Common myeloid progenitor, CD34-positive (primary cell): ENCODE measurements around the gene CAMSAP3.

ENCODE experiments used
- CTCF ChIA-PET: fragments of 350-600 bp; sonication (Branson Sonifier 250); formaldehyde crosslinking; loops from one replicate; lab custom pipeline; 2021; ENCODE audit warnings: antibody characterized with exemption; lab: Charles Lee
- POLR2A ChIA-PET: fragments of 350-600 bp; sonication (Branson Sonifier 250); formaldehyde crosslinking; loops from one replicate; lab custom pipeline; 2021; ENCODE audit warnings: antibody characterized with exemption; lab: Charles Lee
- DNase-seq, 3 donors: peaks; one replicate each; pipeline versions ENCODE4 v3.0.0 to v3.0.0-alpha.2; 2013
- H3K27ac ChIP-seq, 2 experiments: 1 replicate in 1 of 2; 2 replicates in 1 of 2; pipeline ENCODE4 v1.7.0; 2013; ENCODE audit warnings: inconsistent platforms in 2 of 2, low read length in 2 of 2, mild to moderate bottlenecking in 2 of 2, low read depth in 1 of 2, moderate library complexity in 1 of 2; ENCODE audit not compliant: severe bottlenecking in 2 of 2, insufficient read depth in 1 of 2, poor library complexity in 1 of 2
- H3K27me3 ChIP-seq, 5 experiments: replicated peaks in 2 of 5; 1 replicate in 3 of 5; 2 replicates in 2 of 5; pipeline versions ENCODE4 v1.6.1 to v1.7.0; 2013; ENCODE audit warnings: low read length in 4 of 5, mild to moderate bottlenecking in 2 of 5, moderate library complexity in 2 of 5, inconsistent platforms in 1 of 5; ENCODE audit not compliant: insufficient read depth in 5 of 5, control insufficient read depth in 4 of 5
- H3K36me3 ChIP-seq, 4 experiments: 1 replicate in 2 of 4; 2 replicates in 2 of 4; pipeline versions ENCODE4 v1.6.1 to v1.7.0; 2013; ENCODE audit warnings: low read length in 3 of 4, control low read depth in 1 of 4, mild to moderate bottlenecking in 1 of 4; ENCODE audit not compliant: control insufficient read depth in 4 of 4, insufficient read depth in 4 of 4
- H3K4me1 ChIP-seq, 4 experiments: 1 replicate in 3 of 4; 2 replicates in 1 of 4; pipeline versions ENCODE4 v1.6.1 to v1.7.1; 2013; ENCODE audit warnings: low read length in 3 of 4, mild to moderate bottlenecking in 3 of 4, control low read depth in 1 of 4, inconsistent platforms in 1 of 4, moderate library complexity in 1 of 4; ENCODE audit not compliant: control insufficient read depth in 4 of 4, insufficient read depth in 4 of 4; ENCODE audit errors: control extremely low read depth in 1 of 4
- H3K4me3 ChIP-seq, 7 experiments: 1 replicate in 4 of 7; 2 replicates in 3 of 7; pipeline versions ENCODE4 v1.5.1 to v1.7.0; 2013; ENCODE audit warnings: mild to moderate bottlenecking in 7 of 7, low read length in 6 of 7, moderate library complexity in 6 of 7, inconsistent platforms in 2 of 7, low read depth in 2 of 7, control low read depth in 1 of 7; ENCODE audit not compliant: insufficient read depth in 4 of 7, control insufficient read depth in 1 of 7; ENCODE audit errors: extremely low read depth in 1 of 7
- H3K9me3 ChIP-seq, 5 experiments: 1 replicate in 4 of 5; 2 replicates in 1 of 5; pipeline versions ENCODE4 v1.6.1 to v1.7.1; 2013; ENCODE audit warnings: low read length in 4 of 5, mild to moderate bottlenecking in 2 of 5, inconsistent platforms in 1 of 5, low read depth in 1 of 5, moderate library complexity in 1 of 5; ENCODE audit not compliant: control insufficient read depth in 4 of 5, insufficient read depth in 2 of 5; ENCODE audit errors: control extremely low read depth in 1 of 5
- WGBS: methylation state at CpG from one replicate; pipeline ENCODE4 v1.1.5; 2013; ENCODE audit not compliant: insufficient coverage; 5-methylcytosine and 5-hydroxymethylcytosine counted together

The CAMSAP3 gene

DNA sequence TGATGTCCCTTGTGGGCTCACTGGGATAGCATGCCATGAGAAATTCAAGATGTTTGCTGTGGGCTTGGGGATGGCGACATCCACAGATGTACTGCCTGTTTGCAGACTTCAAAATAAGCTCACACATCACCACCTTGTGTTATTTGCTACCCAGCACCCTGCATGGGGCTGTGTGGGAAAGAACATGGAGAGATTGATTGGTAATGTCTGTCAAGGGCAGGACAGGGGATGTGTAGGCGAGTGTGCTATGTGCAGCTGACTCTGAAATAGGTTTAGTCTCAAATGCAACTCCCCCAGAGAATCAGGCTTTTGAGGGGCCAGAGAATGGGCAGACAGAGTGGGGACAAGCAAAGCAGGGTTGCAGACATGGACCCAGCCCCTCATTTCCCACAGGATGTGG, 35.4 kb upstream of the CAMSAP3 start:
- ChIA-PET CTCF (interaction anchor here (1.2 to 1.8 kb wide), 3 partner anchors 8 to 240 kb away, joined by 3 to 8 read pairs (median 4); no protein-coding TSS in a partner anchor), POLR2A (no interaction called here)
- WGBS = no CpG with 5 or more reads among the region's 2 CpGs
- H3K9me3 ChIP-seq = peaks cover 0 to 3% (median 0%) of the 10 kb centered on the region in 5 experiments
- no peaks in the 10 kb centered on the region for H3K4me1 ChIP-seq
- H3K4me3 ChIP-seq = no peak overlapping the region
- H3K27me3 ChIP-seq = no peaks in the 10 kb centered on the region
- DNase-seq = peak in 1 of 3 donors; percentile 10
- H3K27ac ChIP-seq = no peak overlapping the region
- peaks cover 2 to 45% (median 31%) of the 10 kb centered on the region in 4 experiments for H3K36me3 ChIP-seq

DNA sequence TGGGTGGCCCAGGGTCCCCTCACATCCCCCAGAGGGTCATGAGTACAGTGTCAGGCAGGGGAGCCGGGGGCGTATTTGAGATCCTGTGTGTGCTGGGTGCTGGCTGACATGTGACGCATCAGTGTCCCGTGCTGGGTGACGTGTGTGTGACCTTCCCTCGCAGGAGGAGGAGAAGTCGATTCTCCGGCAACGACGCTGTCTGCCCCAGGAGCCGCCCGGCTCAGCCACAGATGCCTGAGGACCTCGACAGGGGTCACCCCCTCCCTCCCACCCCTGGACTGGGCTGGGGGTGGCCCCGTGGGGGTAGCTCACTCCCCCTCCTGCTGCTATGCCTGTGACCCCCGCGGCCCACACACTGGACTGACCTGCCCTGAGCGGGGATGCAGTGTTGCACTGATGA, 34.3 kb upstream of the CAMSAP3 start:
- no peak overlapping the region for H3K4me3 ChIP-seq
- no peaks in the 10 kb centered on the region for H3K4me1 ChIP-seq
- H3K27ac ChIP-seq = no peak overlapping the region
- H3K27me3 ChIP-seq = no peaks in the 10 kb centered on the region
- ChIA-PET POLR2A (no interaction called here), CTCF (no interaction called here)
- no peak for DNase-seq
- 100% methylated on average over 12 of the region's 17 CpGs for WGBS
- peaks cover 2 to 38% (median 24%) of the 10 kb centered on the region in 4 experiments for H3K36me3 ChIP-seq
- peaks cover 0 to 3% (median 0%) of the 10 kb centered on the region in 5 experiments for H3K9me3 ChIP-seq

DNA sequence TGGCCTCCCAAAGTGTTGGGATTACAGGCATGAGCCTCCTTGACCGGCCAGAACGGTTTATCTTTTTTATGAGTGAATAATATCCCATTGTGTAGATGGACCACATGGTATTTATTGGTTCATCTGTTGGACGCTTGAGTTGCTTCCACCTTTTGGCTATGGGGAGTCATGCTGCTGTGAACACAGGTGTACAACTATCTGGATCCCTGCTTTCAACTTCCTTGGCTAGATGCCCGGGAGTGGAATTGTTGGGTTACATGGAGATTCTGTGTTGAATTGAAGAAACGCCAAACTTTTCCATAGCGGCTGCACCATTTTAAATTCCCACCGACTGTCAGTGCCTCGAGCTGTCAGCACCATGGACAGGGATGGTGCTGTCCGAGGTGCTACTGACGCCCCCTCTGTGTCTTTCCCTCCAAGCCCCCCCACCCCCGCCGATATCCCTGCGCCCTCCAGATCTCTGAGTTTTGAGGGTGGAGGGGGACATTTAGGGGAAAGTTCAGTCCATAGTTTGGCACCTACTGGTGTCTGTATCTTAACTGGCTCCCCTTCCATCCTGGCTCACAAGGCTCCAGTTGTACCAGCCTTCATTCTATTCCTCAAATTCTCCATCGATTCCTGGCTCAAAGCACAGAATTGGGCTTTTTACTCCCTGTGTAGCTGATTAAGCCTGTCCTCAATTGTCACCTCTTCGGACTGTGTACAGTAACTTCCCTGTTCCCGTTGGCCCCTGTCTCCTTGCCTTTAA, 32.8 kb upstream of the CAMSAP3 start:
- ChIA-PET POLR2A (no interaction called here), CTCF (interaction anchor here (1.3 kb wide), 1 partner anchor 10 kb away, joined by 3 read pairs; no protein-coding TSS in a partner anchor)
- no peaks in the 10 kb centered on the region for H3K4me1 ChIP-seq
- peaks cover 0 to 3% (median 0%) of the 10 kb centered on the region in 5 experiments for H3K9me3 ChIP-seq
- WGBS = 71% methylated on average over 6 of the region's 16 CpGs
- DNase-seq = peak in 2 of 3 donors; percentile 35 to 36
- H3K36me3 ChIP-seq = peaks cover under 1 to 24% (median 17%) of the 10 kb centered on the region in 4 experiments
- H3K27ac ChIP-seq = no peak overlapping the region
- H3K27me3 ChIP-seq = no peaks in the 10 kb centered on the region
- no peak overlapping the region for H3K4me3 ChIP-seq

GRCh38 chr19:7564866-7565265, 30.8 kb upstream of the CAMSAP3 start:
- no peak for DNase-seq
- WGBS = 96% methylated on average over 4 of the region's 4 CpGs
- POLR2A ChIA-PET = no interaction called here
- no peaks in the 10 kb centered on the region for H3K27me3 ChIP-seq
- no peak overlapping the region for H3K4me3 ChIP-seq
- no peaks in the 10 kb centered on the region for H3K9me3 ChIP-seq
- no peak overlapping the region for H3K27ac ChIP-seq
- H3K36me3 ChIP-seq = peaks cover 0 to 10% (median 4%) of the 10 kb centered on the region in 4 experiments
- CTCF ChIA-PET = interaction anchor here (3.6 kb wide), 1 partner anchor 116 kb away, joined by 12 read pairs; the partner anchor contains the start of gene TRAPPC5
- no peaks in the 10 kb centered on the region for H3K4me1 ChIP-seq

- H3K36me3 ChIP-seq = peaks cover 0 to 6% (median 2%) of the 10 kb centered on the region in 4 experiments
- H3K27me3 ChIP-seq = no peaks in the 10 kb centered on the region
- POLR2A ChIA-PET = no interaction called here
- CTCF ChIA-PET = interaction anchor here (1.0 to 3.6 kb wide), 2 partner anchors 65 to 115 kb away, joined by 3 to 12 read pairs; partner anchors contain the start of genes PET100, TRAPPC5 and XAB2
- 75% methylated on average over 4 of the region's 5 CpGs for WGBS
- no peaks in the 10 kb centered on the region for H3K9me3 ChIP-seq
- H3K27ac ChIP-seq = no peak overlapping the region
- H3K4me1 ChIP-seq = no peaks in the 10 kb centered on the region
- DNase-seq = no peak
- no peak overlapping the region for H3K4me3 ChIP-seq
Measured at GRCh38 chr19:7565332-7565731, 30.3 kb upstream of the CAMSAP3 start.

DNA sequence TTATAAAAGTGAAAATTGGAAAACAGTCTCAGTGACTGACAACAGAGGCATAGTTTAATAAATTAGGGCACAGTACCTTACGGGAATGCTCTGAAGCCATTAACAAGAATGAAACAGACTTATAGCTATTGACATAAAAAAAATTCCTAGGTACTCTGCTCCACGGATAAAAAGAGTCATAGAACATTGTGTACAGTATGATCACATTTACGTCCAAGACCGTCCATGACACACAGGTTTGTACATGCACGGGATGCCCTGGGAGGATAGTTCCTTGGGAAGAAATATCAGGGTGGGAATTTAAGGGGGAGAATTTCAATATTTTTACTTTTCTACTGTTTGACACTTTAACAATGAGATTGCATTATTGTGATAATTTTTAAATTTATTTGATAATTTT, 24.9 kb upstream of the CAMSAP3 start:
- Histone ChIP-seq H3K9me3 (no peaks in the 10 kb centered on the region), H3K27me3 (no peaks in the 10 kb centered on the region), H3K4me1 (peaks cover 0 to 3% (median 0%) of the 10 kb centered on the region in 4 experiments), H3K4me3 (no peak overlapping the region), H3K36me3 (no peaks in the 10 kb centered on the region), H3K27ac (no peak overlapping the region)
- ChIA-PET POLR2A (no interaction called here), CTCF (no interaction called here)
- DNase-seq = no peak
- 100% methylated on average over 2 of the region's 5 CpGs for WGBS

DNA sequence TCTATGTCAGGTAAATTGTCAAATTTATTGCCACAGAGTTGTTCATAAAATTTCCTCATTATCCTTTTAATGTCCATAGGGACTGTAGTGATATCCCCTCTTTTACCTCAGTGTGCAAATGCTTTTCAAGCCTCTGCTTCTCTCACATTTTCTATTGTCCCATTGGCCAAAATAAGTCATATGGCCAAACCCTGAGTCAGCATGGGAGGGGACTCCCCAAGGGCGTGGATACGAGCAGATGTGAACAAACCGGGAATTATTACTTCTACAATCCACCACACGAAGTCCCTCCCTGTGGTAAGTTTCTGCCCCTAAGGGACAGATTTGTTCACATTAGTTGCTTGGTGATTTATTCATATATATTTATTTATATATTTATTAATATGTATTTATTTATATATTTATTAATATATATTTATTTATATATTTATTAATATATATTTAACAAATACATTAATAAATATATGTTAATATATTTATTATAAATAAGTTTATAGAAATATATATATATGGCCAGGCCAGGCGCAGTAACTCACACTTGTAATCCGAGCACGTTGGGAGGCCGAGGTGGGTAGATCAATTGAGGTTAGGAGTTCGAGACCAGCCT, 20.1 kb upstream of the CAMSAP3 start:
- no peaks in the 10 kb centered on the region for H3K36me3 ChIP-seq
- H3K4me3 ChIP-seq = no peak overlapping the region
- peaks cover 0 to 3% (median 0%) of the 10 kb centered on the region in 4 experiments for H3K4me1 ChIP-seq
- CTCF ChIA-PET = no interaction called here
- peak; percentile 34 to 78 (median 72) for DNase-seq
- H3K9me3 ChIP-seq = no peaks in the 10 kb centered on the region
- H3K27ac ChIP-seq = no peak overlapping the region
- 97% methylated on average over 5 of the region's 9 CpGs for WGBS
- peaks cover 0 to 3% (median 0%) of the 10 kb centered on the region in 5 experiments for H3K27me3 ChIP-seq
- POLR2A ChIA-PET = no interaction called here
